SIG-M5 treated with dmso at 0.1 percent for 504 hours (cell line): Measurements from ENCODE around the gene SLC8A1.
A peak's percentile ranks its signal among the peaks of the same experiment; 100 is the strongest.

Experiments used
- DNase-seq: peaks from one replicate; lab custom pipeline; 2025; ENCODE audit not compliant: unreplicated experiment; lab: John Stamatoyannopoulos, UW

SLC8A1 gene

DNA sequence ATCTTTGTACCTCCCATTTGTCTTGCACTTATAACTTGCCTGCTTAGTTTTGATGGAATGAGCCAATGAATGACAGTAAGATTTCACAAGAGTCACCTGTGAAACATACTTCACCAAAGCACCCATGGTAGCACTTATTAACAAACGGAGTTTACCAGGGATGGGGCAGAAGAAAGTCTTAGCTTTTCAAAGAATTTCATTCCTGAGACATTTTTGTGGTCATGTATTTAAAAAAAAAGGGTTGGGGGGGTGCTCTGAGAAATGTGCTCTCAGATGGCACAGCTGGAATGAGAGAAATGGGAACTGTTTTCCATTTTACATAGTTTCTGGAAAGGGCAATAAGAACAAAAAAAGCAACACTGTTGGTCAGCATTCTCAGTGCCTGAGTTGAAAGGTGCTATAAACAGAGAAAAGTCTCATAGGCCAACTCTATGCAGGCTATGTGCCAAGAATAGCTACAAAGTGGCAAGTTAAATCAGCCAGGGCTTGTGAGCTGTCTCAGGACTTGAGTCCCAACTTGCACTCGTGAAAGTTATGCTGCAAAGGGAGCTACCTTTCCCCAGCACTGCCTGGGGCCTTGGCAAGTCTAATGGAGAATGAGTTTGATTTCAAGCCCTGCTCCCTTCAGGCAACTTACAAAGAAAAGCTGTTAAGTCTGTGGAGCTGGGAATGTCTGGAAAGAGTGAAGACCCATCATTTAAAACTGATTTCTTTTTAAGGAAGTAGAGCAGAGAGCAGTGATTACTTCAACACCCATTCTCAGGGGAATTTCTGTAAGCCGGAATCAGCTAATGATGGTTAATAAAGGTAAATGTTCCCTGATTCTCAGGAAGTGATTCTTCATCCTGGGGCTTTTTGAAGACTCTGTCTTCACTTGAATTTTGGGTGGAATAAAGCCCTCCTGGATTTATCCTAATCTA is 170.6 kb downstream of the SLC8A1 start:
- no peak for DNase-seq

DNA sequence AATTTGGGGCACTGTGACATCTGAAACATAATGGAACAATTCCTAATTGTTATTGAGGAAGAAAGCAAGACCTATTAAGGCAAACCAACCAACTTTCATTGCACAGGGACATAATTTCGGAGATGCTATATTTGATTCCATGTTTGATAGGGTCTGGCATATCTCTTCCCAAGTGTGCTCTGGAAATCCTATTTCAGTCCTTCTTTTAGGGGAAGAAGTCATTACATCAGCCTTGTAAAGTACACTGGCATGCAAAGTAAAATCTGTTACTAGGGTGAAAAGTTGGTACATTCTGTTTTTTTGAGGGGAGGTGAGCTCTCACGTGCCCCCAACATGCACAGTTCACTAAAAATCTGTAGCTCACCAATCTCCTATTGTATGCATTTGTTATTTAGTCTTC is 172.4 kb downstream of the SLC8A1 start:
- DNase-seq, result no peak

DNA sequence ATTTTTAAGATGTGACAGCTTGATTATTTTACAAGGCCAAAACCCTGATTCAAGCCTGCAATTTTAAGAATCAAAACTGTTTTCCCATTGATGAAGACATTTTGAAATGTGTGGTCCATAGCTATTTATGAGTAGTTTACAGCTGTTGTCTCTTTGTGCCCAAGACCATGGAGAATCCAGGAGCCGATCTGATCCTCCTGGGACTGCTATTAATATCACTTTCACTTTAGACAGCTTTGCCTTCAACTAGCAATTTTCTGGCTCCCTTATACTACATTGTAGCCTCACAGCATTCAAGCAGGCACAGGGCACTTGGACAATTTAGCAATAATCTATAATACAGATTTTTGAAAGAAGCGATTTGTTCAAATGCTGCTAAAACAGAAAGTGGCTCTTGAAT is 172.9 kb downstream of the SLC8A1 start:
- DNase-seq, result no peak

DNA sequence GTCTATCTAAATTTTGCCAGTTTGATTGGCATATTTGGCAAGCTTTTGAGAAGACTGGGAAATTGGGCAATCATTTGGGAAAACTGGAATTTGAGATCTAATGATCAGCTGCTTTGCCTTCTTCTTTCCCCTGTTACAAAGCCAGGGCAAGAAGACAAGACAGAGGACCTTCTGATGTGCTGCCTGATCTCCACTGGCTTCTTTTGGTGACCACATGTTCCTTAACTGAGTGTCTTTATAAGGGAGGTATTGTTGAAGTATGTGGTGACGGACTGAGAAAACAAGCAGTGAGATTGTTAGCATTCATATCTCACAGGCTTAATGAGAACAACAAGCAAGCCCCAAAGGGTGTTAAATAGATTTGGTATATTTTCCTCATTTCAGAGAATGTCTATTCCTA is 175.8 kb downstream of the SLC8A1 start:
- DNase-seq, result no peak

DNA sequence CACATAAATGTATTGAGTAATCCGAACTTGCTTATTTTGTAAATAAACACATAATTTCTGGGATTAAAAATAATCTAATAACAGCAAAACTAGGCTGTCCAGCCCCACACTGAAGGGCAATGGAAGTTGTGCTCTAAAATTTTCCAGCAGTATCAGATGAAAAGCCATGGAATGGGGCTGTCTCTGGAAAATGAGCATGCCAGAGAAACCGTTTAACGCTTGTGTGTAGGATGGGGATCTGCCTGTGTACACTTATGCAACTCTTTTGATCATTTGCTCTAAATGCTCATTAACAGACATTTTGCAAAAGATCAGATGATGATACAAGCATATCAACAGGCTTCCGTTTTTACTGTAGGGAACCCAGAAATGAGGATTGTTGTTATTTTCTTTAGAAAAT is 177.6 kb downstream of the SLC8A1 start:
- DNase-seq, result no peak

DNA sequence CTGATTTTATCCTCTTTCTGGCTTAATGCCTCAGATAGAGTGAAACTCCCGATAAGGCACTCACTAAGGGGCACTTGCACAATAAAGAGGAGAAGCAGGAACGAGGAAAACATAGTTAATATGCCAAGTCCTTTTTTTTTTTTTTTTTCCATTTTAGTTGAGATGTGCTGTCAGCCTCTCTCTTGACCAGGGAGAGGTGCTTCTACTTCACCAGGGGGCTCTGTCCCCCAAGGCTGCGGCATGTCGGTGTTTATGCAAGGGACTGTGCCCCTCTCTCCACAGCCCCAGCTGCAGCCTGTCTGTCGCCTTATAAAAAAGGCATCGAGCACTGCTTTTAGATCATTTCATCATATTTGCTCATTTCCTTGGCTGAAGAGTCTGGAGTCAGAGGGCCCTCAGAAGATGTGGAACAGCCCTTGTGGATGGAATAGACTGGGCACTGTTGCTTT is 178.1 kb downstream of the SLC8A1 start:
- DNase-seq, result no peak

DNA sequence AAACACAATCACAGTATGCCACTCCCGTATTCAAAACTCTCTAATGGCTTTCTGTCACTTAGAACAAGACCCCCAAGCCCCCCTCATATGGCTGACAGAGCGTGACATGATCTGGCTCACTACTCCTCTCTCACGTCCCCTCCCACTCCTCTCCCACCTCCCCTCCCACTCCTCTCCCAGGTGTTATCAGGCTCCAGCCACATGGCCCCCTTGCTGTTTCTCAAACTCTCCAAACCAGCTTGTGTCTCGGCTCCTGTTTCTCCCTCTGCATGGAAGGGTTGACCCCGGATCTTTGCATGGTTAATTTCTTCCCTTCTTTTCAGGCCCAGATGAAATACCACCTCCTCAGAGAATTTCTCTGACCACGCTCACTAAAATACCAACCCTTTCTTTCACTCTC is 180.8 kb downstream of the SLC8A1 start:
- no peak for DNase-seq

DNA sequence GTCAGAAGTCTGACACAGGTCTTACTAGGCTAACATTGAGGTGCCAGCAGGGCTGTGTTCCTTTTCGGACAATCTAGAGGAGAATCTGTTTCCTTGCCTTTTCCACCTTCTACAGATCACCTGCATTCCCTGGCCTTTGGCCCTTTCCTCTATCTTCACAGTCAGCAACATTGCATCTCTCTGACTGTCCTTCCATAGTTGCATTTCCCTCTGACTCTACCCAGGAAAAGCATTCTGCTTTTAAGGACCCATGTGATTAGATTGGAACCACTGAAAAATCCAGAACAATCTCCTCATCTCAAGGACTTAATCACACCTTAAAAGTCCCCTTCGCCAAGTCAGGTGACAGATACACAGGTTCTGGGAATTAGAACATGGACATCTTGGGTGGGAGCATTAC is 181.5 kb downstream of the SLC8A1 start:
- no peak for DNase-seq

DNA sequence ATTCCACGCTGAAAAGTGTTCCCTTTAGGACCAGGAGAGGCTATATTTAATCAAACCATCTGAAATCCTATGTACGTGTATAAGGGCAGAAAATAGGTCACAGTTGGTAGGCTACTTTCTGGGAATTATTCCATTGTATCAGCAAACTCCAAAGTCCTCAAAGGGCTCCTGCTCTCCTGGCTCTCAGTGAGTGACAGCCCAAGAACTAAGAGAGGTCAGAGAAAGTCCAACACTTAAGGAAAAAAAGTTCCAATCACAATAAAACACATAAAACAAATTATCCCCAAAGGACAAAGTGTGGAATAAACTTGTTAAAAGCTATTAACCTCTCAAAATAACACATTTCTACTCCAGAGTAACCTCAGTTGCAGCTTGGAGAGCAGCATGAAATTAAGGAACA is 183.3 kb downstream of the SLC8A1 start:
- no peak for DNase-seq

DNA sequence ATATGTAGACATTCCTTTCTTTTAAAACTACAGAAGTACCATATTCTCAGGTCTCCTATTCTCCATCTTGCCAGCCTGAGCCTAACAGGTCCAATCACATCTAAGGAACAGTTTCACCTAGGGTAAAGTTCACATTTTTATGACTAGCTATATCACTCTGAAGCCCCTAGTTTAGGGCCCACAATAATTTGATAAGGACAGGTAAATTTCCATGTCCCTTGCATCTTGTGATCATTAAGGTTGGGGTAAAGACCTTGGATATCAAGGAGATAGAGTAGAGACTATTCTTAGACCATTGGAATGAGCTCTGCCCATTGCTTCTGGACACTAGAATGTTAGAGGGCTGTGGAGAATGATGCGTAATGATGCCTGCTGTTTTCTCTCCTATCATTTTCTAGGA is 185.7 kb downstream of the SLC8A1 start:
- DNase-seq, result no peak

DNA sequence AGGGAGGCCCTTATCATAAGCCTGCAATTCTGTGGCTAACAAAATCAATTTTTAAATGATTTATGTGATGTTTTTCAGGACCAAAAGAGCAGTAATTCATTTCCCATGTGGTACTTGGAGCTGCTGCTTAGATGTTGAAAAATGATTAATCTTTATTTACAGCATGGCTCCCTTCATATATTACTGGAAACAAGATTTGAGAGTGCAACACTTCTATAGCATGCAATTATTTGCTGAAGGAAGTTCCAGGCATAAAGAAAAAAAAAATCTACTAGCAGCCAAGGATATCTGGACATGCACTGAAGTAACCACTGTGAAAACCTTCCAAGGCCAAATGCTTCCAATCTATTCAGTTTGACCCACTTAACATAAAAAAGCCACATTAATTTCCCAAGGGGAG is 186.3 kb downstream of the SLC8A1 start:
- DNase-seq, result no peak

DNA sequence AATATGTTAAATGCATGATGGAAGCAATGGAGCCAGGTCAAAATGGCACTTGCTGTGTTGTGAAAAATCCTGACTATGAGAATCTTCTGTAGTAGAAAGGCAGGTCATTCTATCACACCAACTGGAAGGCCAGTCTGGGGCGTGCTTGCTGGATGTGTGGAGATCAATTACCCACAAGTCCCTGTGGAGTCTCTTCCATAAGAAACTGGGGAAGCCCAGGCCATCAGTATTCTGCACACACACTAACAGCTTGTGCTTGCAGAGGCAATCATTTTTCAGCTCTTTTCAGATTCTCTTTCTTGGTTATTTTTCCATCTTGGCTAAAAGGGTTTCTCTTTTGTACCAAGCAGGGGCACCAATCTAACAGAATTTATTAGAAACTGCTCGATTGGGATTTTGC is 190.8 kb downstream of the SLC8A1 start:
- DNase-seq, result no peak

DNA sequence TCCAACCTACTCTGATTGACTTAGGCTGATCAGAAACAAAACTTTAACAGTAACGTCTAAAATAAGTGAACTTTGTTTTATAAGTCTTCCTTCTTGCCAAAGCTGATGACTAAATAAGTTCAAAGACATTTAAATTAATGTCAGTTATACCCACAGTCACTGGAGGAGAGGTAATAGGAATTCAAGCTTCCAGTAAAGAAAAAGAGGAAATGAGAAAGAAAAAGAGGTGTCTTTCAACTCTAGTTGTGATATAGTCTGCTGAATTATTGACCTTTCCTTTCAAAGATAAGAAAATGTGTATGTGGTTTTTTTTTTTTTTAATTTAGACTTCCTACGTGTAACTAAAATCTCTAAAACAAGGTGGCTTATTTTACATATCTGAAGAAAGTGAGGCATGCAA is 191.5 kb downstream of the SLC8A1 start:
- no peak for DNase-seq

DNA sequence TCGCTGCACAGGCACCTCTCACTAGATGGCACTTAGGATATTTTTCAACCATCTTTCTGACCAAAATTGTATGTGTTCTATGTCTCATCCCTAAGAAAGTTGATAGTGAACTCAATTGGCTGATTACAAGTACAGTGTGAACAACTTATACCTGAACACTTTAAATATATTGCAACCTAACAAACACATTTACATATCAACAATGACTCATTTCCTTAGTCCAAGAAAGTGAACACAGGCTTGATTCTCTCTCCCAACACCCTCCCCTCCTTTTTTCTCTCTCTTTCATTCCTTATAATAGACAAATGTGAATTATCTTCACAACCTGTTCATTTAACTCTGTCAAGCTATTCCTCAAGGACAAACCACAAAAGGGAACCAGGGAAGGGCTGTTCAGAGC is 192.0 kb downstream of the SLC8A1 start:
- DNase-seq, result no peak

DNA sequence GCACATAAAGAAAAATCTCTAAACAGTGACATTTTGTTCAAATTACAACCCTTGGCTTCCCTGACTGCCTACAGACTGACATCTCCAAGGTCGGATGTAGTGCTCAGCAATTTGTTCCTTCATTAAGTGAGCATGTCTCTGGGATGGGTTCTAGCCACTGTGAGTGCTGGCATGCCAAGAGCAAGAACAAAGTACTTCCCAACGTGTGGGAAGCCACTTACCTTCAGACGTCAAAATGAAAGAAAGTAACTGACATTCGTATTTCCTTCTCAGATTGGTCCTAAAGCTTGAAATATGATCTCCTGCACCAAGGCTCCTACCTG is 193.8 kb downstream of the SLC8A1 start:
- no peak for DNase-seq

DNA sequence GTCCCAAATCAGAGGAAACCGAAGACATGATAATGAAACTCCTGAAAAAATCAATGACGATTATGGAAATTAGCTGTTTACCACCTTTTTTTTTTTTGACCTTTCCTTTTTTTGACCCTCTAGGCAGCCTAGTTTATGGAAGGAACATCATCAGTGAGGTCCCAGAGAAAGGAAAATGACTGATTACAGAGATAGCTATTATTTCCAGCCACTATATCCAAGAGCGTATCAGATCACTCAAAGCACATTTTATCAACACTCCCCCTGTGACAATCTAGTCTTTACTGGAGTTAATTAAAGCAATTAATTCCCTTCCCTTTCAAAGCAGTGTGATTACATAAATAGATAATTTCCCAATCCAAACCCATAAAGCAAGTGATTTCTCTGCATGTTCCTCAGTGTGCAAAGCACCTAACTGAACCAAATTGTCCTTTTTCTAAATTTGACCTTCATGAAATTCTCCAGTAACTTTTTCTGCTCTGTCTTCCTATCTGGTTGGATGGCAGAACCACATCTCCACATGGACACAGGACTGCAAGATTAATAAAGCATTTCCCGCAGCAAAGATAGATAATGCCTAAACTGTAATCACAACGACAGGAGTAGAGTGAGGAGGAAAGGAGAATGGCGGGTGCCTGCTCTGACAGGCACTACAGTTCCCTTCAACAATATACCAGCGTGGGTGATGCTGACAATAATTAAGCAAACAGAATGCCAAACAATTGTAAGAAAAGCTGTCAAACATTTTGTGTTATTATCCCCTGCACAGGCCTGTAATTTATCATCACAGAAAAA is 194.4 kb downstream of the SLC8A1 start:
- no peak for DNase-seq

DNA sequence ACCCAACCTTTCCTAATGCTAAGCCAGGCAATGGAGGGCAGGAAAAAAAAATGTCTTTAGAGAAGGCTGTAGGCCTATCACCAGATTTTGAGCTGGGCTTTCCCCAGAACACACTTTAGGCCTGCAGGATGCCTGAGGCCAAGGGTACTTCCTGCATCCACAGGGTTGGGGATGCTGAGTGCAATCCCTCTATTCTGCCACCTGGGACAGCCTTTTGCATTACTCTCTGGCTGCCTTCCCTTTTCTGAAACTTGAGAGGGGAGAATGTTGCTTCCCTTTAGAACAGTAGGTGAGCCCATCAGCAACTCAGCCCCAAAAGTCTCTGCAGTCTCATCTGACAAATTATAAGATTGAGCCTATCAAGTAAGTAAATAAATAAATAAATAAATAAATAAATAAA is 195.2 kb downstream of the SLC8A1 start:
- peak; percentile 46 for DNase-seq

DNA sequence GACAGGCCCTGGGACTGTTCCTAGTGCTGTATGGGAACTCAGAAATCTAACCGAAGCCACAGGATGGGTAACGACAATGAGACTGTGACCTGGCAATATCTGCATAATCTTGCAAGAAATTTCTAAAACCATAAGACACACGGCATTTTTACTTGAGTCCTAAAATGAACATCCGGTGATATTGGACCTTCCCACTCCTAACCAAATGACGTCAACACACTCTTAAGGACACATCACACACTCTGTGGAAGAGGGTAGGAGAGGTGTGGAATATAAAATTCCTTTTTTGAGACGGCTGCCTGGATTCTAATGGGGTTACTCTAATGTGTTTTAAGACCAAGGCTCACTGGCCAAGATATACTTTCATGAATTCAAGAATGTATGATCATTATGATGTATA is 195.9 kb downstream of the SLC8A1 start:
- DNase-seq, result no peak

DNA sequence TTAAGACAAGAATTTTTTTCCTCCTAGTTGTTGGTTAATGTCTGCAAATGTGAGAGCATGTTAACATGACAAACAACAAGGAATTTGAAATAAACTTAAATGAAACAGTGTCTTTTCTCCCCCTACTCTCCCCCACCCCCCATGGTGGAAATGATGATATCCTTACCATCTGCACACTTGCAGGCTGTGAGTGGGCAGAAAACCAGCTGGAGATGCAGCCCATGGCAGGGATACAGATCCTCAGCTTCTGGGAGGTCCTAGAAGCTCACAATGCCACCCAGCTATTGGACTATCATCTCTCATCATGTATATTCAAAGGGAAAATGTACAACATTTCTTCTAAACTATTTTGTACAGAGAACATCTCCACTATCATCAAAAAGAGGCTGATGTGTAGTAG is 196.8 kb downstream of the SLC8A1 start:
- DNase-seq, result no peak

DNA sequence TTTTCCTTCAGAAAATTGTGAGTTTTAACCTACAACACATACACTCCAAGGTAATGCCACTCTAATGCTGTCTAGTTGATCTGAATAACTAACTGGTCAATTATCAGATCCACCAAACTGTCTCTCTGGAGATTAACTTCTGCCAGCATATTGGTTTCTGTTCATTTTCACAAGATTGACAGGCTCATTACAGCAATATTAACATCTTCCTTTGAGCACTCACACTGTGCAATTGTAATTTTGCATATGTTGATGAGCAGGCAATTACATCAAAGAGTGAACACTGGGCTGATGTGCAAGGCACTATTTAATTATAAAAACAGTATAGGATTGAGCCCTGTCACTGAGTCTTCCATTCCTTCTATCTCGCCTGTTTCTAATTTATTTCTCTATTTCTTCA is 197.3 kb downstream of the SLC8A1 start:
- no peak for DNase-seq

DNA sequence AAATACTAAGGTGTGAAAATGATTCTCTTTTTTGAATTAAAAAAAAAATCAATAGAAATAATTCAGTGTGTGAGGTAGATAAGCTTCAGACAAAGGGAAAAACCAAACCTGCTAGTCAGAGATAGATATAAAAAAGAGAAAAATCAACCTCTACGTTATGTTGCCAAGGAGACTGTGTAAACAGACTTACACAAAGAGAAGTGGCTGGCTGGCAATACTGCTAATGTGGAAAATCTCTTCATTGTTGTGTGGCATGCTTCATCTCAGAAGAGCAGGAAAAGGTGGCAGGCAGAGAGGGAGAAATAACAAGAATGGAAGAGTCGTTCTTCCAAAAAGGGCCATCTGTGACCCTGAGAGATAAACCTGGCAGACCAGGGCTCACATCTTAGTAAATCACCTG is 200.8 kb downstream of the SLC8A1 start:
- no peak for DNase-seq

DNA sequence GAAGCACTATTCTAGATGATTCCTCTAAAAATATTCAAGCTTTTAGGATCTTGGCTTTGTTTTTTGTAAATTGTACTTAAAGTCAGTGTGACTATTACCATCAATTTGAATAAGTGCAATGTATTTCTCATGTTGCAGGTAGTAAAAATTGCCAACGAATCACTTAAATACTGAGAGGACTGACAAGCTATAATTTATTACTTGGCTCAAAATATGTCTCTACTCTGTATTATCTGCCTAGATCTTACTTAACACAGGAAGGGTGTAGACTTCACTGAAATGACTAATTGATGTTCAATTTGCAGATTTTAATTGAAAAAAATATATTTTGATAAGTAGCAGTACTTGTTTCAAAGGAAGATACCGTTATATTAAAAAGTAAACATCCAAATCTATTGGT is 202.3 kb downstream of the SLC8A1 start:
- no peak for DNase-seq
